B cell (primary cell): ENCODE results near the gene MAP2K7. TPM values are rescaled to one million over a fixed set of nuclear protein-coding genes. Genes with fewer than 3 reads are reported as not detected.

Experiments used
- ATAC-seq: fragments of 200-7000 bp; cut with Tn5 transposase; one replicate; pipeline ENCODE4 v1.10.0; 2021; ENCODE audit warnings: low read depth, mild to moderate bottlenecking, moderate number of reproducible peaks, moderate library complexity
- CTCF ChIA-PET: fragments of 350-600 bp; sonication (Branson Sonifier 250); formaldehyde crosslinking; loops from one replicate; lab custom pipeline; 2021; ENCODE audit warnings: antibody characterized with exemption, inconsistent platforms; lab: Charles Lee
- POLR2A ChIA-PET: fragments of 350-600 bp; sonication (Branson Sonifier 250); formaldehyde crosslinking; loops from one replicate; lab custom pipeline; 2021; ENCODE audit warnings: antibody characterized with exemption; lab: Charles Lee
- DNase-seq: peaks from one replicate; pipeline ENCODE4 v3.0.0; 2013
- H2AFZ ChIP-seq: 2 replicates; pipeline ENCODE4 v1.6.1; 2012; ENCODE audit warnings: mild to moderate bottlenecking, low read depth, low read length; ENCODE audit not compliant: insufficient read depth, poor library complexity, severe bottlenecking
- H3K27ac ChIP-seq, 2 donors: 1 replicate in 1 of 2; 2 replicates in 1 of 2; pipeline ENCODE4 v1.5.1; 2012 to 2013; ENCODE audit warnings: low read length in 2 of 2, mild to moderate bottlenecking in 2 of 2, moderate library complexity in 1 of 2
- H3K27me3 ChIP-seq, 4 experiments: fragments of 200-600 bp in 1 of 4; sonication (generic) in 1 of 4; replicated peaks in 1 of 4; 1 replicate in 2 of 4; 2 replicates in 2 of 4; pipeline versions ENCODE4 v1.6.1 to v1.7.0; 2013 to 2016; ENCODE audit warnings: low read length in 3 of 4, mild to moderate bottlenecking in 2 of 4, mixed read lengths in 1 of 4, moderate library complexity in 1 of 4; ENCODE audit not compliant: insufficient read depth in 4 of 4, control insufficient read depth in 3 of 4; ENCODE audit errors: control extremely low read depth in 1 of 4
- H3K36me3 ChIP-seq, 2 experiments: replicated peaks in 1 of 2; 1 replicate in 1 of 2; 2 replicates in 1 of 2; pipeline versions ENCODE4 v1.6.1 to v1.7.1; 2013; ENCODE audit warnings: low read length in 1 of 2; ENCODE audit not compliant: insufficient read depth in 2 of 2, control insufficient read depth in 1 of 2; ENCODE audit errors: control extremely low read depth in 1 of 2, extremely low read depth in 1 of 2
- H3K4me1 ChIP-seq, 2 donors: fragments of 200-600 bp in 1 of 2; sonication (generic) in 1 of 2; 1 replicate in 1 of 2; 2 replicates in 1 of 2; pipeline versions ENCODE4 v1.5.1 to v1.6.1; 2013 to 2017; ENCODE audit warnings: low read length in 2 of 2; ENCODE audit not compliant: control insufficient read depth in 2 of 2, insufficient read depth in 2 of 2
- H3K4me2 ChIP-seq: replicated peaks from 2 replicates; pipeline ENCODE3; 2012; ENCODE audit warnings: mild to moderate bottlenecking, low read depth, low read length; ENCODE audit not compliant: poor library complexity, severe bottlenecking
- H3K4me3 ChIP-seq, 5 experiments: fragments of 200-600 bp in 1 of 5; sonication (generic) in 1 of 5; 1 replicate in 3 of 5; 2 replicates in 2 of 5; pipeline versions ENCODE4 v1.5.1 to v1.7.0; 2011 to 2016; ENCODE audit warnings: low read length in 4 of 5, mild to moderate bottlenecking in 4 of 5, low read depth in 2 of 5, control low read depth in 1 of 5, moderate library complexity in 1 of 5; ENCODE audit not compliant: insufficient read depth in 1 of 5; ENCODE audit errors: control extremely low read depth in 1 of 5, extremely low read depth in 1 of 5
- H3K79me2 ChIP-seq: fragments of 200-600 bp; sonication (generic); one replicate; pipeline ENCODE4 v1.6.0; 2016; ENCODE audit warnings: low read length; ENCODE audit not compliant: control insufficient read depth, insufficient read depth
- H3K9ac ChIP-seq: fragments of 200-600 bp; sonication (generic); 2 replicates; pipeline ENCODE4 v1.6.1; 2017; ENCODE audit warnings: mild to moderate bottlenecking, low read length, moderate library complexity
- H3K9me3 ChIP-seq, 3 donors: one replicate each; pipeline versions ENCODE4 v1.6.1 to v1.7.1; 2013; ENCODE audit warnings: low read length in 2 of 3; ENCODE audit not compliant: control insufficient read depth in 2 of 3, insufficient read depth in 1 of 3; ENCODE audit errors: control extremely low read depth in 1 of 3
- H4K20me1 ChIP-seq: 2 replicates; pipeline ENCODE4 v1.6.0; 2012; ENCODE audit warnings: mild to moderate bottlenecking, low read length; ENCODE audit not compliant: insufficient read depth, control insufficient read depth, poor library complexity, severe bottlenecking
- H3K27ac Mint-ChIP-seq: one replicate; pipeline ENCODE4 v1.8.0; 2021; ENCODE audit warnings: mixed read lengths
- H3K27me3 Mint-ChIP-seq: one replicate; pipeline ENCODE4 v1.8.0; 2021; ENCODE audit warnings: mixed read lengths
- H3K4me1 Mint-ChIP-seq: one replicate; pipeline ENCODE4 v1.8.0; 2021; ENCODE audit warnings: mixed read lengths
- H3K4me3 Mint-ChIP-seq: one replicate; pipeline ENCODE4 v1.8.0; 2021; ENCODE audit warnings: mixed read lengths
- H3K9me3 Mint-ChIP-seq: one replicate; pipeline ENCODE4 v1.8.0; 2022; ENCODE audit warnings: mixed read lengths; ENCODE audit not compliant: insufficient read depth
- CTCF ChIP-seq: fragments of 200-600 bp; IDR thresholded peaks from one replicate; pipeline ENCODE4 v1.8.0; 2022; ENCODE audit warnings: antibody characterized with exemption, mild to moderate bottlenecking
- EZH2 ChIP-seq: IDR thresholded peaks from 2 replicates; pipeline ENCODE4 v1.6.1; 2012; ENCODE audit warnings: borderline replicate concordance, low read depth, mild to moderate bottlenecking, moderate library complexity, low read length; ENCODE audit not compliant: insufficient read depth, poor library complexity, severe bottlenecking
- WGBS: methylation state at CpG from one replicate; pipeline ENCODE4 v1.1.5; 2013; ENCODE audit warnings: missing lambda C conversion rate; ENCODE audit not compliant: insufficient coverage; 5-methylcytosine and 5-hydroxymethylcytosine counted together
- intact Hi-C: fragments of 100-400 bp; cut with micrococcal nuclease; formaldehyde crosslinking; loops from one replicate; pipeline ENCODE4 v1.10.0; 2022
- polyA plus RNA-seq: library from polyadenylated mRNA; depleted of rRNA; stranded (reverse); fragments of >200 nt; gene quantifications from 2 replicates; pipeline ENCODE4 v1.2.3, GENCODE V29; 2012
- total RNA-seq, 2 donors: library from RNA; stranded (reverse); fragments of 120-200 nt in 1 of 2; gene quantifications; 1 replicate in 1 of 2; 2 replicates in 1 of 2; pipeline versions ENCODE4 v1.2.3 to v1.2.4, GENCODE V29; 2013 to 2022

Gene MAP2K7
- total and polyA plus RNA-seq, 2 donors (not counting 1 experiment from before 2014, with no cell fraction given), result 56.0 to 71.9 TPM

- DNase-seq, result peak; percentile 59
- H3K4me1 Mint-ChIP-seq, result peaks cover 14% of the 10 kb centered on the region
- peaks cover 27 to 30% of the 10 kb centered on the region in 2 donors for H3K4me1 ChIP-seq
- ChIA-PET POLR2A (interaction anchor here (0.6 to 1.1 kb wide), 4 partner anchors 8 to 58 kb away, joined by 3 to 7 read pairs (median 4); no protein-coding TSS in a partner anchor), CTCF (interaction anchor here (0.8 to 1.1 kb wide), 3 partner anchors 41 to 80 kb away, joined by 3 read pairs; partner anchors contain the start of genes CTXN1 and MAP2K7)
- 2% methylated on average over 22 of the region's 67 CpGs for WGBS
- TF ChIP-seq CTCF (no peak), EZH2 (no peak)
- H3K4me3 ChIP-seq, result peak overlapping the region in 3 of 5 experiments; percentile 35 to 60 (median 41)
- H4K20me1 ChIP-seq, result no peaks in the 10 kb centered on the region
- H3K36me3 ChIP-seq, result peaks cover 0 to 3% of the 10 kb centered on the region in 2 experiments
- ATAC-seq, result peak; percentile 66
- H3K9ac ChIP-seq, result peak overlapping the region; percentile 47
- H3K9me3 ChIP-seq, result peaks cover 0 to 33% (median 0%) of the 10 kb centered on the region in 3 donors
- H3K27ac ChIP-seq, result no peak overlapping the region
- no peaks in the 10 kb centered on the region for H3K79me2 ChIP-seq
- peak overlapping the region; percentile 18 for H2AFZ ChIP-seq
- H3K4me2 ChIP-seq, result peak overlapping the region; percentile 80
- peak overlapping the region; percentile 74 for H3K4me3 Mint-ChIP-seq
- no peaks in the 10 kb centered on the region for H3K9me3 Mint-ChIP-seq
- intact Hi-C loops, result no loop called here
- peaks cover 0 to 91% (median 35%) of the 10 kb centered on the region in 4 experiments for H3K27me3 ChIP-seq
- no peak overlapping the region for H3K27ac Mint-ChIP-seq
- H3K27me3 Mint-ChIP-seq, result peaks cover 28% of the 10 kb centered on the region
Measured at GRCh38 chr19:7862413-7862951, 41.2 kb upstream of the MAP2K7 start.
